Gastrocnemius medialis (tissue), 4 donors: ENCODE data around the gene THAP4.

Source experiments
- CTCF ChIP-seq, 5 experiments: fragments of 450-650 bp in 3 of 5; fragments of 200-600 bp in 2 of 5; sonication (generic) in 2 of 5; IDR thresholded peaks in 4 of 5; conservative IDR thresholded peaks in 1 of 5; 1 replicate in 4 of 5; 2 replicates in 1 of 5; pipeline ENCODE4 v1.5.1; 2016 to 2019; ENCODE audit warnings: antibody characterized with exemption in 5 of 5, mild to moderate bottlenecking in 3 of 5, moderate library complexity in 3 of 5
- POLR2A ChIP-seq, 2 donors: fragments of 450-650 bp; IDR thresholded peaks; one replicate each; pipeline ENCODE4 v1.6.1; 2017; ENCODE audit warnings: antibody characterized with exemption in 2 of 2, mild to moderate bottlenecking in 2 of 2, moderate library complexity in 2 of 2

- TF ChIP-seq CTCF (IDR thresholded peaks at IDR 0.05 in 4 of 5, conservative IDR thresholded peaks at IDR 0.05 in 1 of 5), result no peak
- no peak for TF ChIP-seq POLR2A (IDR thresholded peaks at IDR 0.05)
Measured at GRCh38 chr2:241570961-241571581, 65.9 kb downstream of the THAP4 start.
